Right hindlimb (tissue), 1 donor: ENCODE measurements around the gene HSBP1L1.
A peak's percentile ranks its signal among the peaks of the same experiment; 100 is the strongest.
"Not testable (repeated sequence)": the region's sequence is repeated elsewhere in the genome, so short reads cannot be mapped to it uniquely, and the experiment has no call there.

Experiments
- DNase-seq: peaks from one replicate; pipeline ENCODE4 v3.0.0-alpha.2; 2018

Gene HSBP1L1

GRCh38 chr18:79945118-79946042, 19.1 kb upstream of the HSBP1L1 start:
- no peak for DNase-seq

- no peak for DNase-seq
Observed at GRCh38 chr18:79947054-79947755, 17.2 kb upstream of the HSBP1L1 start.

GRCh38 chr18:79947881-79948610, 16.4 kb upstream of the HSBP1L1 start:
- no peak for DNase-seq

- DNase-seq, result no peak
Observed at GRCh38 chr18:79948719-79949411, 15.6 kb upstream of the HSBP1L1 start.

- DNase-seq, result no peak
Observed at GRCh38 chr18:79949697-79950487, 14.6 kb upstream of the HSBP1L1 start.

GRCh38 chr18:79950515-79951341, 13.7 kb upstream of the HSBP1L1 start:
- no peak for DNase-seq

GRCh38 chr18:79951545-79952455, 12.6 kb upstream of the HSBP1L1 start, which contains the start of gene SLC66A2:
SLC66A2 (minus strand) TSS chr18:79951653; CDS start chr18:79950926, 727 bp downstream.
- DNase-seq, result peak; percentile 95

GRCh38 chr18:79952456-79952995, 11.9 kb upstream of the HSBP1L1 start:
- DNase-seq, result no peak

- no peak for DNase-seq
Observed at GRCh38 chr18:79952996-79953559, 11.4 kb upstream of the HSBP1L1 start.

- DNase-seq, result no peak
Observed at GRCh38 chr18:79953971-79954651, 10.3 kb upstream of the HSBP1L1 start.

GRCh38 chr18:79954791-79955190, 9.7 kb upstream of the HSBP1L1 start:
- no peak for DNase-seq

GRCh38 chr18:79955302-79956075, 9.0 kb upstream of the HSBP1L1 start:
- DNase-seq, result no peak

GRCh38 chr18:79956276-79956675, 8.2 kb upstream of the HSBP1L1 start:
- no peak for DNase-seq

- DNase-seq, result no peak
Observed at GRCh38 chr18:79958981-79959380, 5.5 kb upstream of the HSBP1L1 start.

GRCh38 chr18:79960161-79960801, 4.2 kb upstream of the HSBP1L1 start:
- DNase-seq, result not testable (repeated sequence)

GRCh38 chr18:79960921-79961526, 3.4 kb upstream of the HSBP1L1 start:
- DNase-seq, result no peak
